Measurements from ENCODE around the gene GPR143.

DNA sequence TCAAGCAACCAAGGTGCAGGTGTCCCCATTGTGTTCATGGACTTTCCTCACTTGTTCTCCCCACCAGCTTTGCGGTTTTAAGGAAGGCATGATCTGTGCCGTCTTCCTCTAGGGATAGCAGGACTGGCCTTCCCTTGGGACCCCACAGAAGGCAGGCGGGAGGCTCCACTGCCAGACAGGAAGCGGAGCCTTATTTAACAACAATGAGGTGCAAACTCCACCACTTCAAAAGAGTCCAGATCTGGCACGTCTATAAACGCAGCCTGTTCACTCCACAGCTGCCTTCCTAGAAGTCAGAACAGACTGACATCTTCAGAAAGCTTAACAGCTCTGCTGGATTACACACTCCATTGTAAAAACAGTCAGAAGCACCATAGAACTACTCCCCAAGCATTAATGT is 1.7 kb upstream of the GPR143 start:
- TF ChIP-seq, protein P1, sequence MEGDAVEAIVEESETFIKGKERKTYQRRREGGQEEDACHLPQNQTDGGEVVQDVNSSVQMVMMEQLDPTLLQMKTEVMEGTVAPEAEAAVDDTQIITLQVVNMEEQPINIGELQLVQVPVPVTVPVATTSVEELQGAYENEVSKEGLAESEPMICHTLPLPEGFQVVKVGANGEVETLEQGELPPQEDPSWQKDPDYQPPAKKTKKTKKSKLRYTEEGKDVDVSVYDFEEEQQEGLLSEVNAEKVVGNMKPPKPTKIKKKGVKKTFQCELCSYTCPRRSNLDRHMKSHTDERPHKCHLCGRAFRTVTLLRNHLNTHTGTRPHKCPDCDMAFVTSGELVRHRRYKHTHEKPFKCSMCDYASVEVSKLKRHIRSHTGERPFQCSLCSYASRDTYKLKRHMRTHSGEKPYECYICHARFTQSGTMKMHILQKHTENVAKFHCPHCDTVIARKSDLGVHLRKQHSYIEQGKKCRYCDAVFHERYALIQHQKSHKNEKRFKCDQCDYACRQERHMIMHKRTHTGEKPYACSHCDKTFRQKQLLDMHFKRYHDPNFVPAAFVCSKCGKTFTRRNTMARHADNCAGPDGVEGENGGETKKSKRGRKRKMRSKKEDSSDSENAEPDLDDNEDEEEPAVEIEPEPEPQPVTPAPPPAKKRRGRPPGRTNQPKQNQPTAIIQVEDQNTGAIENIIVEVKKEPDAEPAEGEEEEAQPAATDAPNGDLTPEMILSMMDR (IDR thresholded peaks at IDR 0.05) = no peak
- TF ChIP-seq POLR2AphosphoS5 (IDR thresholded peaks at IDR 0.05) = no peak

Measured in sigmoid colon (tissue), 4 donors.